HS-27A (cell line): ENCODE data around the gene C14orf132.
"Not testable (repeated sequence)": the region's sequence is repeated elsewhere in the genome, so short reads cannot be mapped to it uniquely, and the experiment has no call there.

ENCODE experiments used
- DNase-seq: peaks from one replicate; pipeline ENCODE4 v3.0.0-alpha.2; 2012; ENCODE audit warnings: low read depth, missing footprints

C14orf132 gene

GRCh38 chr14:96060186-96060933 is 21.2 kb downstream of the C14orf132 start:
- DNase-seq: no peak

- no peak for DNase-seq
These were observed 22.8 kb downstream of the C14orf132 start for GRCh38 chr14:96062010-96062409.

GRCh38 chr14:96062506-96062905 is 23.3 kb downstream of the C14orf132 start:
- DNase-seq: no peak

- DNase-seq: no peak
These were observed 25.7 kb downstream of the C14orf132 start for GRCh38 chr14:96064866-96065265.

GRCh38 chr14:96065661-96066459 is 26.7 kb downstream of the C14orf132 start:
- no peak for DNase-seq

GRCh38 chr14:96066976-96067375 is 27.8 kb downstream of the C14orf132 start:
- no peak for DNase-seq

GRCh38 chr14:96067985-96068930 is 29.1 kb downstream of the C14orf132 start:
- DNase-seq: no peak

GRCh38 chr14:96069421-96069820 is 30.3 kb downstream of the C14orf132 start:
- DNase-seq: no peak

GRCh38 chr14:96071561-96071960 is 32.4 kb downstream of the C14orf132 start:
- DNase-seq: no peak

- DNase-seq: no peak
These were observed 32.9 kb downstream of the C14orf132 start for GRCh38 chr14:96072076-96072475.

GRCh38 chr14:96072746-96073145 is 33.6 kb downstream of the C14orf132 start:
- DNase-seq: no peak

GRCh38 chr14:96073260-96074039 is 34.3 kb downstream of the C14orf132 start:
- DNase-seq: not testable (repeated sequence)

- DNase-seq: no peak
These were observed 38.9 kb downstream of the C14orf132 start for GRCh38 chr14:96077983-96078624.

- DNase-seq: no peak
These were observed 39.5 kb downstream of the C14orf132 start for GRCh38 chr14:96078625-96079016.

- no peak for DNase-seq
These were observed 39.9 kb downstream of the C14orf132 start for GRCh38 chr14:96079066-96079465.

GRCh38 chr14:96080571-96080970 is 41.4 kb downstream of the C14orf132 start:
- no peak for DNase-seq

GRCh38 chr14:96081224-96081623 is 42.1 kb downstream of the C14orf132 start:
- no peak for DNase-seq

GRCh38 chr14:96081767-96082400 is 42.7 kb downstream of the C14orf132 start:
- DNase-seq: no peak

GRCh38 chr14:96082420-96083300 is 43.5 kb downstream of the C14orf132 start:
- no peak for DNase-seq
